Measurements from ENCODE around the gene SLC39A7.

- TF ChIP-seq, protein P1, sequence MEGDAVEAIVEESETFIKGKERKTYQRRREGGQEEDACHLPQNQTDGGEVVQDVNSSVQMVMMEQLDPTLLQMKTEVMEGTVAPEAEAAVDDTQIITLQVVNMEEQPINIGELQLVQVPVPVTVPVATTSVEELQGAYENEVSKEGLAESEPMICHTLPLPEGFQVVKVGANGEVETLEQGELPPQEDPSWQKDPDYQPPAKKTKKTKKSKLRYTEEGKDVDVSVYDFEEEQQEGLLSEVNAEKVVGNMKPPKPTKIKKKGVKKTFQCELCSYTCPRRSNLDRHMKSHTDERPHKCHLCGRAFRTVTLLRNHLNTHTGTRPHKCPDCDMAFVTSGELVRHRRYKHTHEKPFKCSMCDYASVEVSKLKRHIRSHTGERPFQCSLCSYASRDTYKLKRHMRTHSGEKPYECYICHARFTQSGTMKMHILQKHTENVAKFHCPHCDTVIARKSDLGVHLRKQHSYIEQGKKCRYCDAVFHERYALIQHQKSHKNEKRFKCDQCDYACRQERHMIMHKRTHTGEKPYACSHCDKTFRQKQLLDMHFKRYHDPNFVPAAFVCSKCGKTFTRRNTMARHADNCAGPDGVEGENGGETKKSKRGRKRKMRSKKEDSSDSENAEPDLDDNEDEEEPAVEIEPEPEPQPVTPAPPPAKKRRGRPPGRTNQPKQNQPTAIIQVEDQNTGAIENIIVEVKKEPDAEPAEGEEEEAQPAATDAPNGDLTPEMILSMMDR (IDR thresholded peaks at IDR 0.05; ENCODE audit: borderline replicate concordance, extremely low read depth, low read length, poor library complexity, severe bottlenecking), result no peak
- no peak for TF ChIP-seq EZH2 (IDR thresholded peaks at IDR 0.05; ENCODE audit: borderline replicate concordance, low read depth, low read length, severe bottlenecking)
Observed at GRCh38 chr6:33156964-33157363, 43.7 kb upstream of the SLC39A7 start.

Data from DND-41 (cell line).